Measurements from ENCODE around the gene ARID4B. TPM values are rescaled to one million over a fixed set of nuclear protein-coding genes. Genes with fewer than 3 reads are reported as not detected.

ARID4B gene
- total RNA-seq, 2 experiments from 2014 or later = 38.8 to 41.9 TPM

- Mint-ChIP-seq H3K36me3 (ENCODE audit: low read depth) (peaks cover 19% of the 10 kb centered on the region), H3K4me3 (no peak overlapping the region), H3K27ac (no peak overlapping the region), H3K27me3 (no peaks in the 10 kb centered on the region), H3K4me1 (ENCODE audit: low read depth) (peaks cover 32% of the 10 kb centered on the region), H3K9me3 (no peaks in the 10 kb centered on the region)
- intact Hi-C loops (cut with micrococcal nuclease) = no loop called here
- DNase-seq = no peak
- no peak for ATAC-seq
- CTCF ChIA-PET = interaction anchor here (1.6 to 5.5 kb wide), 2 partner anchors 11 to 165 kb away, joined by 5 to 56 read pairs; no protein-coding TSS in a partner anchor
- TF ChIP-seq CTCF (IDR thresholded peaks at IDR 0.05) = no peak
- POLR2A ChIA-PET = no interaction called here
Observed at GRCh38 chr1:235250430-235250829, 77.5 kb downstream of the ARID4B start.

- Mint-ChIP-seq H3K36me3 (ENCODE audit: low read depth) (peaks cover 21% of the 10 kb centered on the region), H3K27ac (peak overlapping the region; percentile 36), H3K27me3 (no peaks in the 10 kb centered on the region), H3K4me1 (ENCODE audit: low read depth) (peaks cover 39% of the 10 kb centered on the region), H3K9me3 (no peaks in the 10 kb centered on the region), H3K4me3 (no peak overlapping the region)
- no peak for ATAC-seq
- no peak for DNase-seq
- no peak for TF ChIP-seq CTCF (IDR thresholded peaks at IDR 0.05)
- ChIA-PET POLR2A (no interaction called here), CTCF (interaction anchor here (0.6 to 2.6 kb wide), 4 partner anchors 83 to 171 kb away, joined by 3 to 13 read pairs (median 6); no protein-coding TSS in a partner anchor)
- intact Hi-C loops (cut with micrococcal nuclease) = no loop called here
Observed at GRCh38 chr1:235246022-235246948, 81.7 kb downstream of the ARID4B start.

GRCh38 chr1:235244974-235245592 lies 82.9 kb downstream of the ARID4B start:
- POLR2A ChIA-PET = no interaction called here
- Mint-ChIP-seq H3K36me3 (ENCODE audit: low read depth) (peaks cover 21% of the 10 kb centered on the region), H3K27me3 (no peaks in the 10 kb centered on the region), H3K4me1 (ENCODE audit: low read depth) (peaks cover 48% of the 10 kb centered on the region), H3K27ac (peak overlapping the region; percentile 40), H3K4me3 (no peak overlapping the region), H3K9me3 (no peaks in the 10 kb centered on the region)
- no peak for TF ChIP-seq CTCF (IDR thresholded peaks at IDR 0.05)
- CTCF ChIA-PET = interaction anchor here (6.5 kb wide), 1 partner anchor 171 kb away, joined by 39 read pairs; no protein-coding TSS in a partner anchor
- DNase-seq (no peak), ATAC-seq (no peak)
- intact Hi-C loops (cut with micrococcal nuclease) = no loop called here

GRCh38 chr1:235240960-235241359 lies 87.0 kb downstream of the ARID4B start:
- ChIA-PET CTCF (interaction anchor here (1.2 to 6.5 kb wide), 3 partner anchors 11 to 175 kb away, joined by 3 to 39 read pairs (median 19); no protein-coding TSS in a partner anchor), POLR2A (interaction anchor here (0.9 kb wide), 1 partner anchor 80 kb away, joined by 4 read pairs; the partner anchor contains the start of gene RBM34)
- DNase-seq = no peak
- peaks cover 32% of the 10 kb centered on the region for H3K4me1 Mint-ChIP-seq (ENCODE audit: low read depth)
- no peaks in the 10 kb centered on the region for H3K9me3 Mint-ChIP-seq
- peaks cover 29% of the 10 kb centered on the region for H3K36me3 Mint-ChIP-seq (ENCODE audit: low read depth)
- H3K4me3 Mint-ChIP-seq = no peak overlapping the region
- peak overlapping the region; percentile 66 for H3K27ac Mint-ChIP-seq
- no peak for ATAC-seq
- H3K27me3 Mint-ChIP-seq = no peaks in the 10 kb centered on the region
- TF ChIP-seq CTCF (IDR thresholded peaks at IDR 0.05) = no peak
- intact Hi-C loops (cut with micrococcal nuclease) = no loop called here

Data from activated CD8-positive, alpha-beta T cell treated with anti-CD3 and anti-CD28 coated beads for 36 hours (primary cell).